K562 (cell line): ENCODE data around the gene MDK. TPM values are rescaled to one million over a fixed set of nuclear protein-coding genes. Genes with fewer than 3 reads are reported as not detected.
A peak's percentile ranks its signal among the peaks of the same experiment; 100 is the strongest.

Source experiments
- BCL6 ChIP-seq: fragments of 250-450 bp; sonication (Bioruptor Pico); IDR thresholded peaks from 2 replicates; pipeline ENCODE4 v1.4.0; 2020
- CC2D1A ChIP-seq: fragments of 450-650 bp; IDR thresholded peaks from 2 replicates; pipeline ENCODE4 v1.6.1; 2017; ENCODE audit warnings: mild to moderate bottlenecking
- DEAF1 ChIP-seq: fragments of 450-650 bp; formaldehyde crosslinking; IDR thresholded peaks from 2 replicates; pipeline ENCODE4 v1.4.0; 2020; ENCODE audit warnings: mild to moderate bottlenecking, moderate library complexity
- MTF1 ChIP-seq: fragments of 250-450 bp; sonication (Bioruptor Pico); IDR thresholded peaks from 2 replicates; pipeline ENCODE4 v1.9.0; 2021; ENCODE audit warnings: moderate library complexity, mild to moderate bottlenecking, inconsistent platforms, borderline replicate concordance
- NCOA2 ChIP-seq, 2 experiments: fragments of 450-650 bp; IDR thresholded peaks; 2 replicates each; pipeline ENCODE4 v1.6.1; 2018; ENCODE audit warnings: mild to moderate bottlenecking in 2 of 2, moderate library complexity in 1 of 2; ENCODE audit not compliant: partially characterized antibody in 2 of 2
- NR2C2 ChIP-seq, 2 experiments: fragments of 200-800 bp in 1 of 2; sonication (Bioruptor generic) in 1 of 2; sonication (generic) in 1 of 2; formaldehyde crosslinking in 1 of 2; IDR thresholded peaks; 2 replicates each; pipeline versions ENCODE4 v1.6.1 to v1.8.0; 2016 to 2022; ENCODE audit warnings: mild to moderate bottlenecking in 1 of 2, missing compliant biosample characterization in 1 of 2, missing genetic modification characterization in 1 of 2, missing genetic modification reagents in 1 of 2
- RBM22 ChIP-seq: fragments of 200-400 bp; formaldehyde crosslinking; IDR thresholded peaks from 2 replicates; pipeline ENCODE4 v1.6.1; 2018; ENCODE audit warnings: low read length, low read depth; ENCODE audit not compliant: poor library complexity, severe bottlenecking
- SUPT5H ChIP-seq: fragments of 450-650 bp; IDR thresholded peaks from 2 replicates; pipeline ENCODE4 v1.6.1; 2016
- YBX1 ChIP-seq: fragments of 450-650 bp; IDR thresholded peaks from 2 replicates; pipeline ENCODE4 v1.7.1; 2016; ENCODE audit warnings: mild to moderate bottlenecking
- ZBTB17 ChIP-seq: fragments of 450-650 bp; formaldehyde crosslinking; IDR thresholded peaks from 2 replicates; pipeline ENCODE4 v1.4.0; 2020; ENCODE audit warnings: mild to moderate bottlenecking
- ZBTB9 ChIP-seq: fragments of 450-650 bp; formaldehyde crosslinking; IDR thresholded peaks from 2 replicates; pipeline ENCODE4 v1.4.0; 2020; ENCODE audit warnings: mild to moderate bottlenecking, moderate library complexity
- ZC3H4 ChIP-seq: sonication (generic); formaldehyde crosslinking; IDR thresholded peaks from 2 replicates; pipeline ENCODE4 v1.9.0; 2021; ENCODE audit warnings: missing genetic modification reagents, borderline replicate concordance
- ZNF282 ChIP-seq: sonication (generic); formaldehyde crosslinking; IDR thresholded peaks from 2 replicates; pipeline ENCODE4 v1.8.1; 2023; ENCODE audit warnings: missing genetic modification reagents
- ZNF592 ChIP-seq: fragments of 450-650 bp; IDR thresholded peaks from 2 replicates; pipeline ENCODE4 v1.6.1; 2017; ENCODE audit warnings: antibody characterized with exemption, mild to moderate bottlenecking
- ZNF766 ChIP-seq: fragments of 200-800 bp; sonication (Bioruptor generic); conservative IDR thresholded peaks from 2 replicates; pipeline ENCODE4 v1.6.1; 2016; ENCODE audit warnings: missing genetic modification characterization, missing compliant biosample characterization
- polyA plus RNA-seq, 8 experiments: library from polyadenylated mRNA; depleted of rRNA in 4 of 8; stranded (reverse) in 5 of 8; unstranded in 3 of 8; fragments of >200 nt; fragmentation: Nextera tagmentation in 2 of 8; fragmentation: Illumina TruSeq in 1 of 8; extraction: Ambion mirVana in 2 of 8; extraction: Trizol in 1 of 8; gene quantifications; 2 replicates each; pipeline versions ENCODE4 v1.2.1 to v1.2.3, GENCODE V29; 2011 to 2014; ENCODE audit warnings: inconsistent platforms in 1 of 8, missing spikeins in 1 of 8
- total RNA-seq, 7 experiments: library from RNA; depleted of rRNA in 6 of 7; stranded (reverse); fragments of >200 nt in 6 of 7; fragmentation: Illumina TruSeq in 2 of 7; extraction: Trizol in 2 of 7; gene quantifications; 2 replicates each; pipeline versions ENCODE4 v1.2.1 to v1.2.3, GENCODE V29; 2011 to 2021; ENCODE audit warnings: low replicate concordance in 1 of 7

MDK gene
- total and polyA plus RNA-seq, 9 of the 15 experiments (the other 6 are each of a cell fraction or from before 2014, with no cell fraction given): 20.7 to 700 (median 350) TPM

GRCh38 chr11:46363031-46363407 is 18.4 kb upstream of the MDK start (continued):
- TF ChIP-seq YBX1 (no peak), RBM22 (no peak), ZBTB17 (CRISPR knock-in tag) (0 out of 2 replicates have a peak, but pooled peaks have one; percentile 26), ZNF766 (CRISPR knock-in tag) (0 out of 2 replicates have a peak, but pooled peaks have one; percentile 39), BCL6 (CRISPR knock-in tag) (no peak), CC2D1A (no peak), NR2C2 (CRISPR knock-in tag; IDR thresholded peaks at IDR 0.05) (no peak), NR2C2 (tag; IDR thresholded peaks at IDR 0.05) (0 out of 2 replicates have a peak, but pooled peaks have one; percentile 16), DEAF1 (CRISPR knock-in tag) (no peak), NCOA2 (IDR thresholded peaks at IDR 0.05; ENCODE audit: partially characterized antibody in 2 of 2) (no peak), ZNF282 (CRISPR knock-in tag) (no peak), MTF1 (no peak), ZC3H4 (CRISPR knock-in tag) (no peak), SUPT5H (no peak), ZNF592 (peak; percentile 63; the same call in 1 of the 2 replicates), ZBTB9 (CRISPR knock-in tag) (0 out of 2 replicates have a peak, but pooled peaks have one; percentile 57)
